Fibroblast of the conjunctiva (primary cell): ENCODE measurements around the gene TAF15.

Experiments used
- DNase-seq: peaks from one replicate; pipeline ENCODE4 v3.0.0-alpha.2; 2010; ENCODE audit warnings: low read depth

Gene TAF15

DNA sequence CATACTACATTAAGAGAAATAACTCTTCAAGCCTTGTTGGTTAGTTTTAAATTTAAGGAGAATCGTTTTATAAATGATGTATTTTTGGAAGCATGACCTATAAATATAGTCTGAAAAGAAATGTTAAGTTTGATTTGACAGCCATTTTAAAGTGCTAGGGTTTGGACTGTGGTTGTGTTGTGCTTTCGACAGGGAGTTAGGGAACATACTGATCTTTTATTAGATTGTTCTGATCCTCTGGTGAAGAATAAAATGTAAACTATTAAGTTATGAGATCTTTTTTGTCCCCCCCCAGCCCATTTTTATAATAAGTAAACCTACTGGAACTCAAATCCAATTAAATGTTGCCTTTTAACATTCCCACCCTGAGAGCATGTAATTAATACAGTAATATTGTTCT lies 12.0 kb downstream of the TAF15 start:
- no peak for DNase-seq

DNA sequence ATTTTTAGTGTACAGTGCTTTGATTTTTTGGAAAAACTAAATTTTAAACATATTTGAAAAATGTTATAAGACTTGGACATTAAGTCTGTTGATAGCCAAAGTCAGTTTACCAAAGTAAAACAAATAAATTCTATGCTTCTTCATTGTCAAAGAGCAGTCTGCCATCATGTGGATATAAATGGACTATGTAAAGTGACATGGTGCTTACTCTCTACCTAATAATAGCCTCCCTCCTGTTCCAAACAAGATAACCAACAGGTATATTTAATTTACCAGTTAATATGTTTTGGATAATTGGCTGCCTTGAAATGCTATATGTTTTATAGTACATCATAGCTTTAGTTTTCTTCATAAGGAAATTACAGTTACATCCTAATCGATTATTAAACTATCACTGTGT lies 15.9 kb downstream of the TAF15 start:
- no peak for DNase-seq

DNA sequence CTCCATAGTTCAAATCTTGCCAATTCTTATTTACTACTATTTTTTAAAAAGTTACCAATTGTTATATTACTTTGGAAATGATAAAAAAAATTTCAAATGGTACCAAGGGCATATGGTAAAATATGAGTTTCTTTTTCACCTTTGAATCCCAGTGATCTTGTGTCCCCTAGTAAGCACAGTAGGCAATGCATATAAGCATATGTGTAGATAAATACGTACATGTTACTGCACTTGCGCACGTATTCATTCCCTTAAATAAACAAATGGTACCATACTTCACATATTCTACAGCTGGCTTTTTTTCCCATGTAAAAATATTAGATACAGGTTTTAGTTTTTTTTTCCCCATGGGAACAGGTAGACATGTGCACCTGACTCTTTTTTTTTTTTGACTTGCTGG lies 31.8 kb downstream of the TAF15 start:
- DNase-seq = no peak

DNA sequence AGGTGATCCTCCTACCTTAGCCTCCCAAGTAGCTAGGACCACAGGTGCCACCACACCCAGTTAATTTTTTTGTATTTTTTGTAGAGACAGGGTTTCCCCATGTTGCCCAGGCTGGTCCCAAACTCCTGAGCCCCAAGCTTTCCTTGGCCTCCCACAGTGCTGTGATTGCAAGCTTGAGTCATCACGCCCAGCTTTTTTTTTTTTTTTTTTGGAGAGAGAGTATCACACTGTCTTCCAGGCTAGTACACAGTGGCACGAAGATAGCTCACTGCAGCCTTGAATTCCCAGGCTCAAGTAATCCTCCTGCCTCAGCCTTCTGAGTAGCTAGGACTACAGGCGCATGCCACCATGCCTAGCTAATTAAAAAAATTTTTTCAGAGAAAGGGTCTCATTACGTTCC lies 32.2 kb downstream of the TAF15 start:
- DNase-seq = no peak

DNA sequence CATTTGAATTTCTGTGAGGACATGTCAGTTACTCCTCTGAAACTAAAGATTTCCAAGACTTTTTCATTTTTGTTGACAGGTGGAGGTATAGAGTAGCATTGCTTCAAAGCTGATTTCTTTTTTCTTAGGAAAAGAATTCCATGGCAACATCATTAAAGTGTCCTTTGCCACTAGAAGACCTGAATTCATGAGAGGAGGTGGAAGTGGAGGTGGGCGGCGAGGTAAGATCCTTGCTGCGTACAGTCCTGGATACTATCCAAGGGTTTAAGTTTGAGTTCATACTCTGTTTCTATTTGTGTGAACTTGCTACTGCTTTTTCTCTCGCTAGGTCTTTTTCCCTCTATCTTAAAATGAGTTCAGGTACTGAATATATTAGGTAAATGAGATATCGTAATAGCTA lies 33.0 kb downstream of the TAF15 start:
- no peak for DNase-seq

DNA sequence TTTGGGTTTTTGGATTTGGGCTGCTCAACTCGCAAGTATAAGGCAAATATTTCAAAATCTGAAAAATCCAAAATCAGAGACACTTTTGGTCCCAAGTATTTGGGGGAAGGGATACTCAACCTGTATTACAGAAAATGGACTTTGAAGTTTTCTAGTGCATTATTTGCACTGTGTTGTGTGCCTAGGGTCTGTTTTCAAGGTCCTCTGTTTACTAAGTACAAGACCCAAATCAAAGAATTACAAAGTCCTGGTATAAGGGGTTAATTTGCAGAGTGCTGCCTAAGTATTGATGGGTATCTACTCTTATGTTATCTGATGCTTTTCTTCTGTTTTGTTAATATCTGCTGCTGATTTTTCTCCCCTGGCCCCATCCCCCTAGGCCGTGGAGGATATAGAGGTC lies 34.4 kb downstream of the TAF15 start:
- no peak for DNase-seq

DNA sequence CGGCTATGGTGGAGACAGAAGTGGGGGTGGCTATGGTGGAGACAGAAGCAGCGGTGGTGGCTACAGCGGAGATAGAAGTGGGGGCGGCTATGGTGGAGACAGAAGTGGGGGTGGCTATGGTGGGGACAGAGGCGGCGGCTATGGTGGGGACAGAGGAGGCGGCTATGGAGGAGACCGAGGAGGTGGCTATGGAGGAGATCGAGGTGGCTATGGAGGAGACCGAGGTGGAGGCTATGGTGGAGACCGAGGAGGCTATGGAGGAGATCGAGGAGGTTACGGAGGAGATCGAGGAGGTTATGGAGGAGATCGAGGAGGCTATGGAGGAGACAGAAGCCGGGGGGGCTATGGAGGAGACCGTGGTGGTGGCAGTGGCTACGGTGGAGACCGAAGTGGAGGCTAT lies 35.3 kb downstream of the TAF15 start:
- DNase-seq = no peak

DNA sequence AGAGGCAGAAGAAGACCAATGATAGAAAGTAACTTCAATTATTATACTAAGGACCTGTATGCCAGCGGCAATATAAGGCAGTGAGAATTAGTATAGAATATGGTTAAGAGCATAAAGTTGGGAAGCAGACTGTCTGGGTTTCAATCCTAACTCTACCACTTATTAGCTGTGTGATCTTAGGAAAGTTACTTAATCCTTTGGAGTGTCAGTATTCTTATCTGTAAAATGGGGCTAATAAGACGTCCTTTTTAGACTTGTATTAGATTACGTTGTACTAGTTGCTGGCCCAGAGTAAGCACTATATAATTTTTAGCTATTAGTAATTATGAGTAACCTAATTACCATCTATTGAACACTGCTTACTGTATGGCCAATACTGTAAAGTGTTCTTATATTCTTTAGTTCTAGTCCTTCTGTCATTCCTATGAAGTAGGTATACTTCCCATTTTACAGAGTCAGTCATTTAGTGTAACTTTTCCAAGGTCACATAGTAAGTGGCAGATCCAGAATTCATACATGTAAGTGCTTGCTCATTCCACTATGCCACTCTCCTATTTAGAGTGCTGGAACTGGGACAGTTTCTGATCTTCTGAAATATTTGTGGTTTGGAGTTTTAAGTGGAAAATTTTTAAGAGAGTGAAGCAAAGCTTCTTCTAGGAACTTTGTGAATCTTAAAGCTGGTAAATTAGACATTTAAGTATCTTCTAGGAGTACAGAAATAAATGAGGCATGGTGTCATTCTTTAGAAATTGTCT lies 36.9 kb downstream of the TAF15 start:
- DNase-seq = no peak

DNA sequence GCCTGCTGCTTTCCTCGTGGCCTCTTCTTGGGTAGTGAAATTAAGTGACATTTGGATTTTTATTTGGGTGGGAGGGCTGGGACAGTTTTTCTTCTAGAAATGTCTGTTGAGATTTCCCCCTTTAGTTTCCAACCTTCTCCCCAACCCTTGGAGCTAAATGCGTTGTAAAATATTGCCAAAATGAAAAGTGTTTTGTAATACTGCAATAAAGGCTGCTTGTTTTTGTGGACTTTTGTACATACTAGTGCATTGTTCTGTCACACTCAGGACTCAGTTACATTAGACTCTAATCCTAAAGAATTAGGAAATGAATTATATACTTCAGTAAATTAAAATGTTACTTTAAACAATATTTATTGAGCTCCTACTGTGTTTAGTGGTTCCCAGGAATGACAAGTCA lies 37.7 kb downstream of the TAF15 start:
- no peak for DNase-seq

DNA sequence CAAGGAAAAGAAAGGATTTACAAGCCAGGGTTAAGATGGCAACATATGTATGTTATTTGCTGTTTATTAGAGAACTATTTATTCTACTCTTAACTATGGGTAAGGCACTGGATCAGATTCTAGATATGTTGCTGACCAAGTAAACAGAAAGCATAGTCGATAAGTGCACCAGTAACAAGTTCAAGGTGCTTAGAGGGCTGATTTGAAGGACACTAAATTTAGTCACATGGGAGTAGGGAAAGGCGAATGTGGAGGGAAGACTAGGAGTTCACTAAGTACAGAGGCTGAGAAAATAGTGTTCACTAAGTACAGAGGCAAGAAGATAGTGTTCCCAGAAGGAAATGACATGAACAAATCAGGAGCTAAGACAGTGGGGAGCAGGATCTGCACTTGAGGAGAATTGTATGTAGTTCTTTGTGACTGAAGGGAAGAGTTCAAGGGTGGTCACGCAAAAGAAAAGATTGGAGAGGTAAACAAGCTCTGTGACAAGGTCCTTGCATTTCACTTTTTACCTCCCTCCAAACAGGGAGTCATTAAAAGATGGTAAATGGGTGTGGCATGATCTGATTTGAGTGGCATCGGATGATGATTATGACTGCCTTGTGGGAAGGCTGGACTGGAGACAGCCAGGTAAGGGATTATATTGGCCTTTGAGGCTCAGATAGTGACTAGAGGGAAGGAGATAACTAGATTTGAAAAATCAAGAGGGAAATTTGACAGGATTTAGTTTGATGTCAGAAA lies 38.5 kb downstream of the TAF15 start:
- no peak for DNase-seq

DNA sequence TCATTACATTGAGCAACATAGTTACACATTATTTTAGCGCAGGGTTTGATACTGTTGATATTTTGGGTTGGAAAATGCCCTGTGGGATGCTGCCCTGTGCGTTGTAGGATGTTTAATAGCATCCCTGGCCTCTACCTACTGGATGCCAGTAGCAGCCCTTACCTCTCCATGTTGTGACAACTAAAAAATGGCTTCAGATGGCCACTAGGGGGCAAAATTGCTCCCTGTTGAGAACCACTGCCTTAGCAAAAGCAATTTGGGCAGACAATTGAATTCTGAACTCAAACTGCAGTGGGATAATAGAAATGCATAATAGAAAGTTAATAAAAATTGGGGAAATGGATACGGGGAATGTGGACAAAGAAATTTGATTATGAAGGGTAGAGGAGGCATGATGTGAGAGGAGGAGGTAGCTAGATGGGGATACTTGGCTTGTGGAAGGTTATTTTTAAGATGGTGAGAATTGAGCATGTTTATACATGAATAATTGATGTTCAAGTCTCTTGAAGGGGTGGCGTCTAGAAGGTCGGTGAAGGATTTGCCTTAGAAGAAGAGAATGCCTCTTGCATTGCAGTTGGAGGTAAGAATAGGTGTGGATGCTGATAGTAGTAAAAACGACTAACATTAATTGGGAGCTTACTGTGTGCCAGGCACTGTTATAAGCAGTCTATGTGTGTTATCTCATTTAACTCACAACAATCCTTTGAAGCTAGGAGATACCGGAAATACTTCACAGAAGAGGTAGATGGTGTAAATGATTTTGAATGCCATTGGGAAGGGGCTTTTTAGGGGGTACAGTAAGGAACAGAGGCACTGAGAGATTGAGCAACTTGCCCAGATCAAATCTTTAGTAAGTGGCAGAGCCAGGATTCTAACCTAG lies 40.4 kb downstream of the TAF15 start:
- peak; percentile 70 for DNase-seq

DNA sequence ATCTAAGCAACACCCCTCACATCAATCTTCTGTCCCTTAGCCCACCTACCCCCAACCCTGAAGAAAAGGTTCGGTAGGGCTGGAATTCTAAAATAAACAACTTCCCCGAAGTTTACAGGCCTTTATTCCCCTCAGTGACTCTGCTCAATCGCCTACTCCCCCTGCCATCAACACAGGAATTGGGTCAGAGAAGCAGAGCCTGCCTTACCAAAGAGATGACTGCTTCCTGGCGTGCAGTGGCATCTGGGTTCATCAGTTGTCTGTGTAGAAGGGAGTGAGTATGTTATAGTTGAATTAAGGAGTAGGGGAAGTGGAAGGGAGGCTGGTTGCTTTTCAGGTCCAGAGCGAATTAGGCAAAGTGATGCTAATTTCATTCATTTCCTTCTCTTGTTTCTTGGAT lies 46.7 kb downstream of the TAF15 start:
- no peak for DNase-seq

DNA sequence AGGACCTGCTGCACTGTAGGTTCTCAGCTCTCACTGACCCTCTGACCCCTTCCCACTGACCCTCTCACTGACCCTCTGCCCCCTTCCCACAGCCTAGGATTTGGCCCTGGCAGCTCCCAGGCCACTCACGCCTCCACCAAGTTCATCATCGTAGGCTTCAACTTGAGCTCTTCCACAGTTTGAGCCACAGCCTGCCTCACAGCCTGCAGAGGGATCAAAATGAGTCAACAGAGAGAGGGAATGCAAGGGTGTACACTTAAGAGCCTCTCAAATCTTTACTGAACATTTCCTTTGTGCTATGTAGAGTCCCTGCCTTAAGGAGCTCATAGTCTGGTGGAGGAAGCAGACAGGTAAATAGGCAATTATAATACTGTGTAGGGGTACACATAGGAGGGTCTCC lies 47.3 kb downstream of the TAF15 start:
- DNase-seq = no peak

DNA sequence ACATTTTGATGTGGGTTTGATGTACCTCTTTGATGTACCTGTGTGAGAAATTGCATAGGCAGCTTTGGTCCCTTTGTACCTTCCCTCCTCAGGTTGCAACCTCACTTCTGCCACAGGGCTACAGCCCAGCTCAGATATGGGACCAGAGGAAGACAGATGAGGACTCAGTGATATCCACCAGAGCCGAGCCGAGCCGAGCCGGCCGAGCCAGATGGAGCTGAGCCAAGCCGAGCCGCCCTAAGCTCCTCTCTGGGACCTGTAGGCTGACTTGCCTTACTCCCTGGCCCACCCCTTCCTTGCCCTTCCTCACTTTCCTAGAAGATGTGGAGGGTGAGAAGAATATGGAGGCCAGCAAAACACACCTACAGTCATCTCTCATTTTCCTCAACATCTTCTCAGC lies 55.6 kb downstream of the TAF15 start:
- no peak for DNase-seq

DNA sequence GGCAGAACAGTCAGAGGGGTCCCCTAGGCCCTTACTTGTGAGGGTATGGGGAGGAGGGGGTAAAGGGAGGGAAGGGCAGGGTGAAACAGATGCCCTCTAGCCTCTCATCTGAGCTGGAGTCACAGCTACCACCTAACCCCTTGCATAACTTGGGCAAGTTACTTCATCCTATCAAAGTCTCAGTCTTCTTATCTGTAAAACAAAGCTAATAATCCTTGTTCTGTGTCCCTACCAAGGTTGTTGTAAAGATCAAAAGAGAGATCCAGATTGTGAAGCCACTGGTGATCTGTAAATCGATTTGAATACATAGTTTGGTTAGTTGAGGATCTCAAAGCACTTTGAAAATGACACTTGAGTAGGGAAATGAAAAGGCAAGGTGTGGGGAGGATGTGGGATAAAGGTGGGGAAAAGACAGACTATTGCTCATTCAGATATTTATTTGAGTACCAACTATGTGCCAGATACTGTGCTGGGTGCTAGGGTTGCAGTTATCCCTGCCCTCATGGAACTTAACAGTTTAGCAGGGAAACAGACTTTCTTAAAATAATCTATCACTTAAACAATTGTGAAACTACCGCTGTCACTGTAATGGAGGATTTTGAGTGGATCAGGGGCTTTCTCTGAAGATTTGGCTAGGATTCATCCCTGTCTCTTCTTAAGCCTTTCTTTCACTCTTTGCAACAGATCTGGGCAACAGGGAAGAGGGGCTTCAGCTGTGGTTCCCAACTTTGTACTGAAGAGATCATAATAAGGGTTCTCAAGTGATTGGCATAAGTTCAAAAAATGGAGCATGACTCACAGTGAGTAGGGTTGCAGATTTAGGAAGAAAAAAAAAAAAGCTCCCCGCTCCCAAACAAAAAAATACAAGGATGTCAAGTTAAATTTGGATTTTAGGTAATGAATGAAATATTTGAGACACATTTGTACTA lies 56.4 kb downstream of the TAF15 start:
- DNase-seq = peak; percentile 18

DNA sequence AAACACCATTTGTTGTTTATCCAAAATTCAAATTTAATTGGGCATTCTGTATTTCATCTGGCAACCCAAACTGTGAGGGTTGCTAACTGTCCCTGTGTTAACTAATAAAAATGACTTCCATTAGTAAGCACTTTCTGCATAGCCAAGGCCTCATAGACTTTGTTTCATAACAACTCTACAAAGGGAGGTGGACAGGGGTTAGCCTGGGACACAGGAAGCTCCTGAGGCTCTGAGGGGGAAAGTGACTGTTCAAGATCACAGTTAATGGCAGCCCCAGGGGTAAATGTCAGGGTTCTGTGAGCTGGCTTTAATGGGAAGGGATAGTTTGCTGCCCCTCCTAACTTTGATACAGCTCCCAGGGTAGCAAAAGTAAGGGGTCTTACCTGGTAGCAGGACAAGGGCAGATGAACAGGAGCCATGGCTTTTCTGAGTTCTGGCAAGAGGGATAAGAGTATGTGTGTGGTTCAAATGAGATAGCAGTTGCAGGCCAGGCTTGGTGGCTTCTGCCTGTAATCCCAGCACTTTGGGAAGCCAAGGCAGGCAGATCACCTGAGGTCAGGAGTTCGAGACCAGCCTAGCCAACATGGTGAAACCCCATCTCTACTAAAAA lies 57.2 kb downstream of the TAF15 start:
- DNase-seq = no peak

DNA sequence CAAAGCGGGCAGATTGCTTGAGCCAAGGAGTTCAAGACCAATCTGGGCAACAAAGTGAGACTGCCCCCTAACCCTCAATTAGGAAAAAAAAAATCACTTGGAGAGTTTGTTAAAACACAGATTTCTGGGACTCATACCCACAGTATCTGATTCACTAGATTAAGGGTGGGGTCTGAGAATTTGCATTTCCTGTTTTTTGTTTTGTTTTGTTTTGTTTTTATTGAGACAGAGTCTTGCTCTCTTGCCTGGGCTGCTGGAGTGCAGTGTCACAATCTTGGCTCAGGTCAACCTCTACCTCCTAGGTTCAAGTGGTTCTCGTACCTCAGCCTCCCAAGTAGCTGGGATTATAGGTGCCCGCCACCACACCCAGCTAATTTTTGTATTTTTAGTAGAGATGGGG lies 58.3 kb downstream of the TAF15 start:
- DNase-seq = no peak

DNA sequence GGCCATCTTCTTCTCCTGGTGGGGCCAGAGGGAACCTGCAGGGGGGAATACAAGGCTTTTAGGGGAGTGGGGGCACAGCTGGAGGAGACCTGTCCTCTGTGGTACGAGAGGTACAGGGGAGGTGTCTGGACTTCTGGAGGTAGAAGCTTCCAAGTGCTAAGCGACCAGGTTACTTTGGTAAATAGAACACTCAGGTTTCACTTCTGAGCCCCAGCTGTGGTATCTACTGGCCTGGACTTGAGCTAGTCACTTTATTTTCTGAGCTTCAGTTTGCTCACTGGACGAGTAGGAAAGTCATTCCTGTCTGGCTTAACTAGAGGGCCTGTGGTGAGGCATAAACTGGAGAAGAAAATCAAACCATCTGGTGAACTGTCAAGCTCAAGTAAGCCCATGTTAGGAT lies 59.5 kb downstream of the TAF15 start, which contains the start of gene HEATR9:
HEATR9 (minus strand) TSS at position 155 of the 400 bp plus-strand sequence; CDS start at position 6, 149 bp downstream.
- DNase-seq = no peak

DNA sequence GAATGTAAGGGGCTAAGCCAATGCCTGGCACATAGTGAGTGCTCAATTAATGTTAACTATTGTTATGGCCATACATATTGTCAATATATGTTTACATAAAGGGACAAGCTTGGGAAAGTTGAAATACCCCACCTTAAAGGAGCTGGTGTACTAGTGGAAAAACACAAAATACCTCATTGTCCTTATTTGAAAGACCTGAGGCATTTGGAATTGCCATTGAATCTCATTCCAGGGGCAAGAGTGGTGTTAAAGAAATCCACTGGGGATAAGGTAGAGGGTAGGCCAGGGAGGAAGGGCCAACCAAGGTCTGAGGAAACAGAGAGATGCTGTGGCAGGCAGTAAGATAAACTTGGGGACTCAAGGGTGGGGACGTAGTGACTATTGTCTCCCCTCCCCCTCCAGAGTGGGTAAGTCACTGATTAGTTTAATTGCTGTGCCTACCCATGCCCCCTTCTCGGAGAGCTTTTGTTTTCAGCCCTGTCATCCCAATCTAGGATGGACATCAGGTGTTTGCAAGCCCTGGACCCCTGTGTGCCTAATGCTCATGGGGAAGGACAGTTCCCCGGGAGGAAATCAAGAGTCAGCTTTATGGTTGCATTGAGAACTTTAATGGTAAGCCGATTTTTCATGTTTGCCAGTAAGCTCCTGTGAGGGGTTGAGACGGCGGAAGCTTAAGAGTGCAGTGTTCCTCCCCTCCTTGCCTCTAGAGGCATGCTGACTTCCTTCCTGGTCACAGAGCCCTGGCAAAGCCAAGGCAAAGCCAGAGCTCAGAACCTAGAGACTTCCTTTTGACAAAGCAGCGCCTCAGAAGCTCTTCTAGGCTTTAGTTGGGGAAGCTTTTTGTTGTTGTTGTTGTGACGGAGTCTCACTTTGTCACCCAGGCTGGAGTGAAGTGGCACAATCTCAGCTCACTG lies 61.9 kb downstream of the TAF15 start:
- DNase-seq = no peak
